Tibial nerve (tissue), 4 donors: ENCODE measurements around the gene MARK4.

ENCODE experiments used
- EP300 ChIP-seq, 2 donors: sonication (generic); formaldehyde crosslinking; IDR thresholded peaks; one replicate each; pipeline ENCODE4 v1.6.1; 2017; ENCODE audit warnings: antibody characterized with exemption in 2 of 2, mild to moderate bottlenecking in 1 of 2
- POLR2A ChIP-seq, 2 donors: fragments of 450-650 bp; IDR thresholded peaks; one replicate each; pipeline ENCODE4 v1.6.1; 2017; ENCODE audit warnings: antibody characterized with exemption in 2 of 2, mild to moderate bottlenecking in 2 of 2, moderate library complexity in 2 of 2
- TF ChIP-seq, protein P1 (sequence below), 5 experiments: fragments of 200-600 bp in 3 of 5; fragments of 450-650 bp in 2 of 5; sonication (generic) in 3 of 5; IDR thresholded peaks; one replicate each; pipeline ENCODE4 v1.5.1; 2016 to 2019; ENCODE audit warnings: antibody characterized with exemption in 5 of 5, mild to moderate bottlenecking in 3 of 5, moderate library complexity in 2 of 5

DNA sequence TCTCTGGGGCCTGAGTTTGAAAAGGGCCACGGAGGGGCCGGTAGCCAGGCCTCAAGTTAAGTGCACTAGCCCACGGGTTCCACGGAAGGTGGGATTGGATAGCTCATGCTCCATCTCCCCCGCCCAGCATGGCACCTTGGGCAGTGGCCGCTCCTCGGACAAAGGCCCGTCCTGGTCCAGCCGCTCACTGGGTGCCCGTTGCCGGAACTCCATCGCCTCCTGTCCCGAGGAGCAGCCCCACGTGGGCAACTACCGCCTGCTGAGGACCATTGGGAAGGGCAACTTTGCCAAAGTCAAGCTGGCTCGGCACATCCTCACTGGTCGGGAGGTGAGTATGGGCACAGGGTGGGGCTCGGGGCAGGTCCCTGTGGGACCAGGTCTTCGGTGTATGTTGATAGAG lies 7.8 kb downstream of the MARK4 start:
- TF ChIP-seq POLR2A (IDR thresholded peaks at IDR 0.05) (no peak), EP300 (IDR thresholded peaks at IDR 0.05) (no peak)
- TF ChIP-seq, protein P1, sequence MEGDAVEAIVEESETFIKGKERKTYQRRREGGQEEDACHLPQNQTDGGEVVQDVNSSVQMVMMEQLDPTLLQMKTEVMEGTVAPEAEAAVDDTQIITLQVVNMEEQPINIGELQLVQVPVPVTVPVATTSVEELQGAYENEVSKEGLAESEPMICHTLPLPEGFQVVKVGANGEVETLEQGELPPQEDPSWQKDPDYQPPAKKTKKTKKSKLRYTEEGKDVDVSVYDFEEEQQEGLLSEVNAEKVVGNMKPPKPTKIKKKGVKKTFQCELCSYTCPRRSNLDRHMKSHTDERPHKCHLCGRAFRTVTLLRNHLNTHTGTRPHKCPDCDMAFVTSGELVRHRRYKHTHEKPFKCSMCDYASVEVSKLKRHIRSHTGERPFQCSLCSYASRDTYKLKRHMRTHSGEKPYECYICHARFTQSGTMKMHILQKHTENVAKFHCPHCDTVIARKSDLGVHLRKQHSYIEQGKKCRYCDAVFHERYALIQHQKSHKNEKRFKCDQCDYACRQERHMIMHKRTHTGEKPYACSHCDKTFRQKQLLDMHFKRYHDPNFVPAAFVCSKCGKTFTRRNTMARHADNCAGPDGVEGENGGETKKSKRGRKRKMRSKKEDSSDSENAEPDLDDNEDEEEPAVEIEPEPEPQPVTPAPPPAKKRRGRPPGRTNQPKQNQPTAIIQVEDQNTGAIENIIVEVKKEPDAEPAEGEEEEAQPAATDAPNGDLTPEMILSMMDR (IDR thresholded peaks at IDR 0.05) = no peak
